Right lobe of liver (tissue), 4 donors: ENCODE data around the gene PRICKLE3.

Source experiments
- CTCF ChIP-seq, 4 donors: fragments of 200-600 bp in 3 of 4; fragments of 450-650 bp in 1 of 4; IDR thresholded peaks; one replicate each; pipeline versions ENCODE4 v1.5.1 to v1.8.0; 2016 to 2022; ENCODE audit warnings: antibody characterized with exemption in 4 of 4, mild to moderate bottlenecking in 2 of 4
- POLR2A ChIP-seq: fragments of 450-650 bp; IDR thresholded peaks from one replicate; pipeline ENCODE4 v1.6.1; 2017; ENCODE audit warnings: antibody characterized with exemption, mild to moderate bottlenecking
- donor health status: DM: no; HTN: no; CAD: no.
- donor health status: DM: no; HTN: no; CAD: no.
- donor health status: DM: no; HTN: yes; CAD: no.

GRCh38 chrX:49186125-49187027, at the start of gene PRICKLE3:
- TF ChIP-seq CTCF (IDR thresholded peaks at IDR 0.05) (peak; percentile 14 to 51 (median 36)), POLR2A (peak; percentile 68)
